ENCODE data around the gene SLC6A15.

SLC6A15 gene

GRCh38 chr12:84912198-84913128 is at the start of gene SLC6A15:
TSS of gene SLC6A15 (minus strand) at chr12:84912799. CDS start at chr12:84892120, 20,679 bp downstream.
- peak; percentile 42 for DNase-seq

DNA sequence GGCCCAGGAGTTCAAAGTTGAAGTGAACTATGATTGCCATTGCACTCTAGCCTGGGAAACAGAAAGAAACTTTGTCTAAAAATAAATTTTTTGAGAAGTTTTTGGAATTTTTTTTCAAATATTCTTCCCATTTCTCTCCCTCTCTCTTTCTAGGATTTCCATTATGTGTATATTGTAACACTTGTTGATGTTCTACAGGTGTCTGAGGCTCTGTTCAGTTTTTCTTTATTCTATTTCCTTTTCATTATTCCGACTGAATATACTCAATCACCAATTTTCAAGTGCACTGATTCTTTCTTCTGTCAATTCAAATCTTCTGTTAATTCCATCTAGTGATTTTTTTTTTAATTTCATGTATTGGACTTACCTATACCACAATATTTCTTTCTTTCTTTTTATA is 48.3 kb upstream of the SLC6A15 start:
- no peak for DNase-seq

DNA sequence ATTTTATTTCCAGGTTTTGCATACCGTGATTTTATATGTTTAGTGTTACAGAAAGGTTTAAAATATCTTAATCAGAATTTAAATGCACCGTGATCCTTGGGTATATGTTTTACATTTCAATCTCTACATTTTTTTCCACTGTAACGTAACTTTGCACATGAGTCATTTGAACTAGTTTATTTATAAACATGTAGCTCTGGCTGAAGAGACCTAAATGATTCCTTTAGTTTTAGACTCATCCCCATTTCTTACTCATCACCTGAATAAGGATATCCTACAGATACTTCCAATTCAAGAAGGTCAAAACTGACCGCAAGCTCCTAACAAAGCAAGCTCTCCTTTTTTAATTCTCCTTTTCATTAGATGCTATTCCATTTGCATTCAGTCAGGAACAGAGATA is 42.7 kb upstream of the SLC6A15 start:
- no peak for DNase-seq

DNA sequence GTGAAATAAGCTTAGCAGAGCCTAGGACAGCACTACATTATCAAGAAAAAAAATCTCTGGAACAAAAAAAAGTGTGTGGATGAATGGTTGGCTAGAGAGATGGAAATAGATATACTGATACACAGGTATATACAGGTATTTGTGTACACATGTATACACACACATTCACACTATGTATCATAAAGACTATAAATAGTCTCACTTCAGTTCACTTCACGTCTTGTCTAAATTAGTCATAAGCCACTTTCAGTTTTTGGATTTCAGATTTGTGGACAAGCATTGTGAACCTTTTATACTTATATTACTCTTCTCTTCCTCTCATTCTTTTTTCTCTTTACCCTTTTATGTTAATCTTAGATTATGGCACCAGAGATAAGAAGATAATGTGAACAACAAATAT is 41.8 kb upstream of the SLC6A15 start:
- DNase-seq: no peak

GRCh38 chr12:84950971-84951546 is 38.5 kb upstream of the SLC6A15 start:
- no peak for DNase-seq

DNA sequence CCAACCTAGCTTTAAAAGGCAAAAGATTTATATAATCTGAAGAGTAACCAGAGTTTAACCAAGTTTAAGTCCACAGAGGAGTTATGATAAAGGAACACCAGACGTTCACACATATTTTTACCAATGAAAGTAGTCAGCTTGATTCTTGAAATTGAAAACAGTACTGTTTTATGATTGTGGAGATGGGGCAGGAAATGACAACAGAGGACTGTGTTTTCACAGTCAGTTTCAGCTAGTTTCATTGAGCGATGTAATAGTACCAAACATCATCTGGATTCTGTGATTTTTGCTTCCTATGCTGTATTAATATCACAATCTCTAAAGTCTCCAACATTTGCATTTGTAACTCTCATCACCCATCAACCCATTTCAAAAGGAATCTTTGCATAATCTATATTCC is 34.2 kb upstream of the SLC6A15 start:
- no peak for DNase-seq

DNA sequence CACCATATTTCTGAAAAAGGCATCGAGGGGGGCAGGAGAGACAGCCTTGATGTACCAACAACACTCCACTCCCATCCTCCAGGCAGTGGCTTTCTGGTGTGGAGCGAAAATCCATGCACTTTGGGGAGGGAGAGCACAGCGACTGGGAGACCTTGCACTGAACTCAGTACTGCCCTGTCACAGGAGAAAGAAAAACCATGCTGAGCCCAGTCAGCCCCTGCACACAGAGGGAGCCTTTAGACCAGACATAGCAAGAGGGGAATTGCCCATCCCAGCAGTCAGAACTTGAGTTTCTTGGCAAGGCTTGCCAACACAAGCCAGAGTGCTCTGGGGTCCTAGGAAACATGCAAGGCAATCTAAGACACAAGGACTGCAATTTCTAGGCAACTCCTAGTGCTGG is 24.8 kb upstream of the SLC6A15 start:
- DNase-seq: no peak

DNA sequence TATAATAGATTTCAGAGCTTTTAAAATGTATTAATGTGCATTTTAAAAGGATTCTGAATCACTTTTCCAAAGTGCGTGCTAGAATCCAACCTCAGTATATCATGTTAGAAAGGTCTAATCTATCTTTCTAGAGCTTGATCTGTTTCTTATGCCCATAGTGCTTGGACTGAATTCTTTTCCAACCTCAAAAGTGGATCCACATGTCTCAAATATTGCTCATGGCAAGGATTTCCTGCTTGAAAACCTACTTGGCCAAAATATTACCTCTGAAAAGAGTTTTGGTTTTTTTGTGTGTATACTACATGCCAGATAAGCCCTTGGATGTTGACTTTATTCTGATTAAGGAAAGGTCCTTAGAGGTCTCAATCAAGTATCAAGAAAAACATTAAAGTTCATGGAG is 16.9 kb upstream of the SLC6A15 start:
- no peak for DNase-seq

GRCh38 chr12:84924981-84925380 is 12.4 kb upstream of the SLC6A15 start:
- DNase-seq: no peak

- no peak for DNase-seq
Observed at GRCh38 chr12:84922693-84923092, 10.1 kb upstream of the SLC6A15 start.

- DNase-seq: no peak
Observed at GRCh38 chr12:84920331-84920730, 7.7 kb upstream of the SLC6A15 start.

- DNase-seq: no peak
Observed at GRCh38 chr12:84919271-84919670, 6.7 kb upstream of the SLC6A15 start.

- DNase-seq: no peak
Observed at GRCh38 chr12:84913129-84913515, 523 bp upstream of the SLC6A15 start.

DNA sequence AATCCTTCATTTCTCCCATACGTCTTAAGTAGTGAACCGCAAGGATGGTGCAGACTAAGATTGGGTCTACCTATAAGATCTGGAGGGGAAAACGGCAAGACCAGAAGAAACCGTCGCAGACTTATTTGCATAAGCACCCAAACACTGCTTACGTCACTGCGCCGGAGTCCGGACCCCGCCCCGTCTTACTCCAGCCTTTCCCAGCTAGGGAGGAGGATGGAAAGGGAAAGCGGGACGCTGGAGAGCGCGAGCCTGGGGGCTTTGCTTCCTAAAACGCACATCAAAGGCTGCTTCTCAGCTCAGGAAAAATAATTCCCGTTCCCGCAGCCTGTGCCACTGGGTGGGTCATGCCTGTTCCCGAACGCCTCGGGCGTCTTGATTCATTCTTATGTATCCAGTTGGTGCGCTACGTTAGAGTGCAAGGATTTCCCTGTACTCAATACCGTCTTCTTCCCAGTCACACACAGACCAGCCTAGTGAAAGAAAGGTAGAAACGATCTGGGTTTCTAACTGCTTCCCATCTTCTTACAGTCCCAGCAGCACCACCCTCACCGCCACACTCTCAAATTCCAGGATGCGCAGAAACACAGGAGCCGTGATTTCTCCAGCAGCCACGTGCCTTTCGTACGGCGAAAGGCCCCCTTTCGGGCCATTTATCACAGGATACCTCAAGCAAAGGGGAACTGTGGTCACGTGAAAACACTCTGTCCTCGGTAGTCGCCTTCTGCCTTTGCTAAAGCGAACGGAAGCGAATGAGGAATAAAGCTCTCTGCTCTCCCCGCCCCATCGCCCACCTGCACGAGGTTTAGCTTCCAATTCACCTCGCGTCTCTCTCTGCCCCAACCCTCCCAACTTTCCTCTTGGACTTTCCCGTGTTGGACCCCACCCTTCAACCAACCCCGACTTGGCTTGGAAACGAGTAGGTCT is 1.1 kb downstream of the SLC6A15 start:
- DNase-seq: peak; percentile 36

DNA sequence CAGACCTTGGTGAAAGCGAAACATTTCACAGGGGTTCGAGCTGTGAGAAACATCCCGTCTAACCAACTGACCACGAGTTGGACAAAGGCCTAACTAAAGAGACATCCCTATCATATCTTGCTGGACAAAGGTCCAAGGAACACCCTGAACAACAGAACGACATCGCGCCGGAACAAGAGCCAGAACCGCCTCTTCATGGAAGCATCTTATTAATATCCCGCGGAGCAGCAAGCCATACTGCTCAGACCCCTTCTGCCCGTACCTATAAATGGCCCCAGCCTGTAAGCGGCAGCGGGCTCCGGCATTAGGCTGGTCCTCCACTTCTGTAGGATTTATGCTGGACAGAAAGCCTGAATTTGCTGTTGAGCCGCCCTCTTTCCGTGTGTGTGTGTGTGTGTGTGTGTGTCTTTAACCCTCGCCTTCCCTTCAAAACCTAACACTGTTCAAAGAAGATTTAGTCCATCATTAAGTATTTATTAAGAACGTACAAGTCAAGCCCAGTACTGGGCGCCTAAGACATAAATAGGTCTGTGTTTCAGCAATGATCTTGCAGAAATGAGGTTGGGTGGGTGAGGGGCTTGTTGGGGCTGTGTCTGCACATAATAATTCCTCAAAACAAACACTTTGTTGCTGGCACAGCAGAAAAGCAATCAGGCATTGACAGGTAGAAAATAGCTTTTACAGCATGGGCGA is 1.9 kb downstream of the SLC6A15 start:
- no peak for DNase-seq

- DNase-seq: no peak
Observed at GRCh38 chr12:84904051-84904450, 8.5 kb downstream of the SLC6A15 start.

DNA sequence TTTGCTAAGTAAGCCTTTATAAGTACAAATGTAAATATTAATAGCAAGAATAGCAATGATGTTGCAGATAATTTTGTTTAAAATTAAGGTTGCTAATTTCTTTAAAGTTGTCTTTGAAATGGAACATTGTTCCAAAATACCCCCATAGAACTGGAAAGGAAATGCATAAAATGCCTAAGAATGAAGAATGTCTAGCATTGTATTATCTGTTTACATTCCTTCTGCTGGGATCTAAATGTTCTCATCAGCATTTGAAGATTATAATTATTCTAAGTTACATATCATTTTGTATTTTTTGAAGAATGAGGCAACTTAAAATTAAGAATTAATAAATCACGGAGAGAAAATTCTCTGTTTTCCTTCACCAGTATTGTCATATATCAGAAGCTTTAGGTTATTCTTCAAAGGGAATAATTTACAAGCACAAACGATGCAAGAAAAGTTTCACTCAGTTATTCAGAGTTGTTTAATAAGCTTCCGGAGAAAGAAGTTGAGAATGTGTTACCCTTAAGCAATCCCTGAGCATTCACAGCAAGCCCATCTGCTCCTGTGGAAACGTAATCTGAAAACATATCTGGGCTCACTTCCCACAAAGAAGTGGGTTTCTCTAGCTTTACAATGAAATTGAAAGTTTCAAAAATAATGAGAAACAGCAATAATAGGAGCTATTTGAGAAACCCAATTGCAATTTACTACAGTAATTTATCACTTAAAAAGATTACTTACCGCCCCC is 21.3 kb downstream of the SLC6A15 start:
- DNase-seq: no peak

GRCh38 chr12:84889818-84890217 is 22.8 kb downstream of the SLC6A15 start:
- no peak for DNase-seq

DNA sequence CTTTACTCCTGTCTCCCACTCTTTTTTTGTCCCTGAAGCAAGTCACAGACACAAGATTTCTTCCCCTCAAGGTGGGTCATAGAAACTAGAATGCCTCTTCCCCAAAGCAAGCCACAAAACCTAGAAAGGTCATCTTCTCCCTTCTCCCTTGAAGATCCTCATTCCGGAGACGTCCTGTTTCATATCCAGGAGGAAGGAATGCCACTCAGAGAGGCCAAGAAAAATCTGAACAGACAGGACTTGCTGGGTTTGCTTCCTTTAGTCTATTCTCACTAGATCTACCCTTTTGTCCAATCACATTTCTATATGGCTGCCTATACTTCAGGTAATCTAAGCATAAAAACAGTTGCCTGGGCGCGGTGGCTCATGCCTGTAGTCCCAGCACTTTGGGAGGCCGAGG is 23.7 kb downstream of the SLC6A15 start:
- no peak for DNase-seq

GRCh38 chr12:84877340-84877739 is 35.3 kb downstream of the SLC6A15 start:
- no peak for DNase-seq

- no peak for DNase-seq
Observed at GRCh38 chr12:84875241-84875640, 37.4 kb downstream of the SLC6A15 start.

DNA sequence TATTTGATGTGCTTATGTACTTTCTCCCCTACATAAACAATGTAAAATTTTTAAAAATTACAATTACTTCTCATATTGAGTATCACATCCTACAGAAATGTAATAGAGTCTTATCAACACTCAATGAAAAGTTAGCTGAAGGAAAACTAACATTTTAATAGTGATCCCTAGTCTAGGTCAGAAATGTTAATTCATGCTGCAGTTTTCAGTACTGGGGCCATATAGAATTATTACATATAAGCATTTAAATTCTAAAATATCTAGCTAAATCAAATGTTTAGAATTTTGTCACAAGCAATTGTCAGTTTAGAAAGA is 37.8 kb downstream of the SLC6A15 start:
- DNase-seq: no peak
